HG02938 (cell line): ENCODE data around the gene HHAT.
A peak's percentile ranks its signal among the peaks of the same experiment; 100 is the strongest.

Source experiments
- ATAC-seq: cut with Tn5 transposase; IDR thresholded peaks from one replicate; pipeline ENCODE4 v1.9.1; 2021; ENCODE audit warnings: mild to moderate bottlenecking, moderate library complexity; ENCODE audit not compliant: unreplicated experiment

HHAT gene

DNA sequence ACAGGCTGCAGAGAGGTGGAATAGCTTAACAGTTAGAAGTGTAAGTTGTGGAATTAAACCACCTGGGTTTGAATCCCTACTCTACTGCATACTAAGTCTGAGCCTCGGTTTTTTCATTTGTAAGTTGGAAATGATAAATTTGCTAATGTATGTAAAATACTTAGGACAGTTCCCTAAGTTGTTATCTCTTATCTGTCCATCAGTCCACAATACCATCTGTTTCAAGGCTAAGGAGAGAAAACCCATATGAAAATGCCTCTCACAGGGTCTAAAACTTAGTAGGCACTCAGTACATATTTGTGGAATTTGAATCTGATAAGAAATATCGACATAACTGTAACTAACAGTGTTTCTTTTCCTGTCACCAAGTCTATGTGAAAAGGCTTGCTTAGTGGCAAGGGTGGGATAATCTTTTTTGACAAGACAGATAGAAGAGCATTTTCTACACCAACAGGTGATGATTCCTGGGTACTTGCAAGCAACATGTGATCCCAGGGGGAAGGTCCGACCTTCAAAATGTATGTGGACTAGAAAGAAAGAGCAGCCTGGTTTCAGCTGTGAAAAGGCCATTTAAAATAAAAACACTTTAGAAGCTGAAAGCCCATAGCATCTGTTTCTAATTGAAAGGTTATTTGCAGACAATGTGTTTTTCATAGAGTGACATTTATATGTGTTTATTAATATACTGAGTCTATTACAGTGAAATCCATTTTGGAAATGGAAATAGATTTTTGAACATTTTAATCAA, 202.9 kb downstream of the HHAT start:
- no peak for ATAC-seq

- no peak for ATAC-seq
These were observed 203.5 kb downstream of the HHAT start for GRCh38 chr1:210532223-210532598.

GRCh38 chr1:210535761-210536160, 207.1 kb downstream of the HHAT start:
- no peak for ATAC-seq

- no peak for ATAC-seq
These were observed 207.7 kb downstream of the HHAT start for GRCh38 chr1:210536254-210536961.

GRCh38 chr1:210540288-210540687, 211.6 kb downstream of the HHAT start:
- ATAC-seq: no peak

GRCh38 chr1:210541680-210542358, 213.1 kb downstream of the HHAT start:
- no peak for ATAC-seq

DNA sequence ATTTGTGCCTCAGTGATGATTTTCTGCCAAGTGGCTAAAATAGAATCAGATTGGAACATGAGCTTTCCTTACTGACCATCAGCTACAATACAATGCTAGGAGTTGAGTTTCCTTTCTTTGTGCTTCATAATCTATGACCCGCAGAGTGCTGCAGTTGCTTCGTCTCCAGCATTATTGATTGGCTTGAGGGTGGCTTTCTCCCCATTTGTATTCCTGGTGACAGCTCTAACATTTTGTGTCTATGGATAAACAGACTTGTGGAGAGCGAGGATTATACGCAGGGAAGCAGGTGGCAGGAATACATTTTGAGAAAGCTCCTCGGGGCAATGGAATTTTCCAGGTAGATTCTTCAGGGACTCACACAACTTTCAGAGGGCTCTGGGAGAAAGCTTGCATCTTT, 223.2 kb downstream of the HHAT start:
- ATAC-seq: no peak

DNA sequence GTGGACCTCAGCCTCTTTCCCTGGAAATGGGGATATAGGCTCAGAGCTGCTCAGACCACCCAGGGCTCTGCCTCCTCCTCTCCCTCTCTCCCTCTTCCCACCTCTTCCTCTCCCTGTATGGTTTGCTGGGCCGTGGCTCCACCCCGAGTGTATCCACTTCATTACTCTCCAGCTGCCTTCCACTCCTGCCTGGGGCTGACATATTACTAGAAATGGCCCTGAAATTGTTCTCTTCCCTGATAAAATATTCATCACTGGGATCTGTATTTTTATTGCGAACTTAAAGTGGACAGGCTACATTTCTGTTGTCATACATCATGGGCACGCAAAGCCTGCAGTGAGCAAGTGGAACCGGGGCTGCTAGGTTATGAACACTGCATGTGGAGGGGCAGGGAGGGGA, 225.0 kb downstream of the HHAT start:
- ATAC-seq: no peak

DNA sequence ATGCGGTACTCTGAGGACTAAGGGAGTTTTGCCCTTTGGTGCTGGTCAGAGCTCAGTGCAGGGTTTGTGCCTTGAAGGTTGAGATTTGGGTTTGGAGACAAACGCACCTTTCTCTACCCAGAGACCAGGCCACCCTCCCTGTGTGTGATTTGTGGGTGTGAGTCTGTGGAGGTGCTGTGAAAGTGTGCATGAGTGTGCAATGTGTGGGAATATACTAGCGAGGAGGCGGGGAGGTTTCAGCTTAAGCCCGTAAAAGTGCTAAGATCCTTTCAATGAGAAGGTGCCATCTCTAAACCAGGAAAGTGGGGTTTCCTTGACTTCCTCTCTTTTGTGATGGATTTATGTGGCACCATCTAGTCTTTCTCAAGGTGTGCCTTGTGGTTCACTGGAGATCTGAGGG, 225.7 kb downstream of the HHAT start:
- ATAC-seq: no peak

DNA sequence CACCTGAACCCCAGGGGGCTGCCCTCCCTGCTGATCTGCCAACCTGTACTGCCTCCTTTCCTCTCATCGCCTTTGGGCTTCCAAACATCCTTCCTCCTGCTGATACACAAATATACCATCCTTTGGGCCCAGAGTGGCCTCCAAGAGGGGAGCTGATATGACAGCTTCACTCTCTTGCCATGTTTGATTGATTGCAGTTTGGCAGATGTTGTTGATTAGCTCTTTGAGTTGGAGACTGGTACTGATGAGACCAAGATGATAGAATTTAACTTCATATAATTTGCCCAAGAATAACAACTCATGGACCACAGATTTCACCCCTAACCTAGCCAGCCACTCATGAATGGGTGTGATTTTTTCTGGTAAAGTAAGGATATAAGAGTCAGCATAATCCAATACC, 227.8 kb downstream of the HHAT start:
- no peak for ATAC-seq

- ATAC-seq: no peak
These were observed 228.8 kb downstream of the HHAT start for GRCh38 chr1:210557426-210558077.

GRCh38 chr1:210558302-210558701, 229.6 kb downstream of the HHAT start:
- ATAC-seq: no peak

GRCh38 chr1:210565306-210565705, 236.6 kb downstream of the HHAT start:
- no peak for ATAC-seq

DNA sequence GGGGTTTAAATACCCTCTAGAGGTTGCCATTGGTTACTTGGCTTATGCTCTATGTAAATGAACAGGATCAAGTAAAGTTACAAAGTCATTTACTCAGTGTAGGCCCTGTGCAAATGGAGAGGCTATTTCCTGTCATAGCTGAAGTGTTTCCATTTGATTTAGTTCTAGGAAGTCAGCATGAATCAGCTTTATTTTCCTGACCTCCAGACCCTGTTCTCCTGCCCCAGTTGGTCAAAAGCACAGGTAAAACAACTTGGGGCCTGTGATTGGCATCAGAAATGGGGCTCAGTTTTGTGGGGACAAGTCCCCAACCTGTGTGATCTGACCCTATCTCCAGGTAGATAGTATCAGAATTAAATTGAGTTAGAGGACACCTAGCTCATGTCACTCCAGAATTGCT, 239.9 kb downstream of the HHAT start:
- no peak for ATAC-seq

- ATAC-seq: no peak
These were observed 241.4 kb downstream of the HHAT start for GRCh38 chr1:210570116-210570515.

DNA sequence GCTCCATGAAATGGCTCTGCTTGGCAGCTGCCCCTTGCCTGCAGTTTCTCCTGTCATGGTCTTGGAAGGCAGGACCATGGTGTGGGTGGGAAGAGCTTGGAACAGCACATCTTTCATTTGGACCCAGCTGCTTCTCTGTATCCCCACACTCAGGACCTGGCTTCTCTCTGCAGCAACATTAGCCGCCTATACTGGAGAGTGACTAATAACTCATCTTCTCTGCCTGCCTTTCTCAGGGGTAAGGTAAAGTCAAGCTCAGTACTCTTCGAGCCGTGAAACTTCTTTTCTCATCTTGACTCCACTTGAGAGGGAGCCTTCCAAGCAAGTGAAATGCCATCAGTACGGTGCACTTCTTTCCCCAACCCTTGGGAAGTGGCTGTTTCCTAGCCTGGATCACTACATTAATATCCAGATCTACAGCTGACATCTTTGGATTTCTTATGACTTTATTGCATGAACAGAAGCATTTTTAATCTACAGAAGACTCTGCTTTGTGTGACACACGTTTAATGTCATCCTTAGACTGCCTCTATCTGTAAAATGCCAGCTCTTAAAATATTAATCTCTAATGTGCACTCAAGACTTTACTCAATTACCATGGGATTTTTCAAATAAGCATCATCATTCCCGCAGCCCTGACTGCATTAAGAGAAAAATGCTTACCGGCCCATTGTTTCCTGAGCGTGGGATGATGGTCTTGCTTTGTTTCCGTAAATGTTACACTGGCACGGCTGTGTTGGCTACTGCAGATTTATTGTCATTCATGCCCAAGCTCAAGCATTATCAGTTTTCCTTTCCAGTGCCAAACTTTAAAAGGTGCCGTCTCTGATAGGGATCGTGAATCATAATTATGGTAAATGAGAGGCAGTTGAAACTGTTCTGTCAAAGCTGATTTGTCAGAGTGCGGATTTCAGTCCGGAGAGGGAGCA, 242.9 kb downstream of the HHAT start:
- ATAC-seq: no peak

- no peak for ATAC-seq
These were observed 244.4 kb downstream of the HHAT start for GRCh38 chr1:210573141-210573540.

GRCh38 chr1:210582205-210582970, 253.7 kb downstream of the HHAT start:
- no peak for ATAC-seq

DNA sequence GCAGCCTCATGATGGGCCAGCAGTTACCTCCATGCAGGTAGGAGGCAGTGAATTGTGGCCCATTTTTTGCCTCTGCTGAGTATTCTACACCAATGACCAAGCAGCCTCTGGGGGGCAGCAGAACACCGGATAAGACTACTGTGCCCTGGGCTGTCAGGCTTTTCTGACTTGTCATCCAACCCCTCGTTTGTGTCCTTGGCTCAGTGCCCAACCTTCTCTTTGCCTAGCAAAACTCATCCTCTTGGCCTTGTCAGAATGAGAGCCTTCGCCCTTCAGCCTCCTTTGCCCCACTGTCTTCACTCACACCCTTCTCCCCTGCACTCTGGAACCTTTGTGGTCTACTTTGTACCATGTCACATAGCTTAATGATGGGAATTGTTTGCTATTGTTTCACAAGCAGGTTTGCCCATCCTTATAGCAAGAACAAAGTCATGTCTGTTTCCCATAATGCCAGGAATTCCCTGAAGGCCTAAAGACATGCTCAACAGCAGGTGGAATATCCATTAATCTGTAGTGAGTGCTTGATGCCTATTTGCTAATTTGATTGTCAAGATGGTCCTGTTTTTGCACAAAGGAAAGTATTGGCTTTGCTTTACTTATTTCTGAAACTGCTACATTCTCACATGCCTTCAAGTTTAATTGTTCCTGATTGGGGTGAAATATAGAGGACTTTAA, 255.9 kb downstream of the HHAT start:
- peak; percentile 78 for ATAC-seq
